Measurements from ENCODE around the gene SLX9. TPM values are rescaled to one million over a fixed set of nuclear protein-coding genes. Genes with fewer than 3 reads are reported as not detected.

The SLX9 gene
- total RNA-seq, 1 donor from 2014 or later: 30.4 TPM

DNA sequence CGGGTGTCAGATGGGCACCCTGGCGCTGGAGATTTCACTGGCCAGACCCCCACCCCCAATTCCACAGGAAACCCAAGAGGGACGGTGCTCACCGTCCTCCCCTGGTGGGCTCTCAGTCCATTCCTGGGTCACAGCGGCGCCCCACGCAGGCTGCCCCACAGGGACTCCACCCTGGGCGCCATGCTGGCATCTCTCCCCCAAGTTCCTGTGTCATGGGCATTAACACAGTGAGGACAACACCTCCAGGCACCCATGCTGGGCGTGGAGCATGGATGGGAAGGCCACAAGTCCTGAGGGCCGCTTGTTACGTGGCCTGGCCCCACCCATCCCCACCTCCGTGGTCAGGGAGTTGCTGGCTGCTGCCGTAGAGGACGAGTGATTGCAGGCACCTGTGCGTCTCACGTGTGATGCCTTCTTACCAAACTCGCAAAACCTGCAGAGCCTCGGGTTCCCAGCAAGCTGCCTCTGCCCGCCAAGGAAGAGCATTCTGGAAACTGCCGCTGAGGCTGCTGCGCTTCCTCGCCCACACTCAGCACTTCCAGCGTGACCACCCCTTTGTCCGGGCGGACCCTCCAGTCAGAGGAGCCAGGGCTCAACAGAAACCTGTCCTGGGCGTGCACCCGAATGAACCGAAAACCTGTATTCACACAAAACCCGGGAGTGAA lies 60.3 kb downstream of the SLX9 start:
- DNase-seq (ENCODE audit: extremely low spot score, unreplicated experiment): no peak
- Mint-ChIP-seq H3K27me3 (ENCODE audit: unreplicated experiment) (no peaks in the 10 kb centered on the region), H3K4me3 (ENCODE audit: unreplicated experiment) (no peak overlapping the region), H3K27ac (ENCODE audit: unreplicated experiment) (no peak overlapping the region), H3K9me3 (ENCODE audit: unreplicated experiment) (peaks cover 2% of the 10 kb centered on the region), H3K4me1 (ENCODE audit: unreplicated experiment) (peaks cover 5% of the 10 kb centered on the region), H3K36me3 (ENCODE audit: unreplicated experiment) (no peaks in the 10 kb centered on the region)
- TF ChIP-seq, protein P1, sequence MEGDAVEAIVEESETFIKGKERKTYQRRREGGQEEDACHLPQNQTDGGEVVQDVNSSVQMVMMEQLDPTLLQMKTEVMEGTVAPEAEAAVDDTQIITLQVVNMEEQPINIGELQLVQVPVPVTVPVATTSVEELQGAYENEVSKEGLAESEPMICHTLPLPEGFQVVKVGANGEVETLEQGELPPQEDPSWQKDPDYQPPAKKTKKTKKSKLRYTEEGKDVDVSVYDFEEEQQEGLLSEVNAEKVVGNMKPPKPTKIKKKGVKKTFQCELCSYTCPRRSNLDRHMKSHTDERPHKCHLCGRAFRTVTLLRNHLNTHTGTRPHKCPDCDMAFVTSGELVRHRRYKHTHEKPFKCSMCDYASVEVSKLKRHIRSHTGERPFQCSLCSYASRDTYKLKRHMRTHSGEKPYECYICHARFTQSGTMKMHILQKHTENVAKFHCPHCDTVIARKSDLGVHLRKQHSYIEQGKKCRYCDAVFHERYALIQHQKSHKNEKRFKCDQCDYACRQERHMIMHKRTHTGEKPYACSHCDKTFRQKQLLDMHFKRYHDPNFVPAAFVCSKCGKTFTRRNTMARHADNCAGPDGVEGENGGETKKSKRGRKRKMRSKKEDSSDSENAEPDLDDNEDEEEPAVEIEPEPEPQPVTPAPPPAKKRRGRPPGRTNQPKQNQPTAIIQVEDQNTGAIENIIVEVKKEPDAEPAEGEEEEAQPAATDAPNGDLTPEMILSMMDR (IDR thresholded peaks at IDR 0.05): no peak

DNA sequence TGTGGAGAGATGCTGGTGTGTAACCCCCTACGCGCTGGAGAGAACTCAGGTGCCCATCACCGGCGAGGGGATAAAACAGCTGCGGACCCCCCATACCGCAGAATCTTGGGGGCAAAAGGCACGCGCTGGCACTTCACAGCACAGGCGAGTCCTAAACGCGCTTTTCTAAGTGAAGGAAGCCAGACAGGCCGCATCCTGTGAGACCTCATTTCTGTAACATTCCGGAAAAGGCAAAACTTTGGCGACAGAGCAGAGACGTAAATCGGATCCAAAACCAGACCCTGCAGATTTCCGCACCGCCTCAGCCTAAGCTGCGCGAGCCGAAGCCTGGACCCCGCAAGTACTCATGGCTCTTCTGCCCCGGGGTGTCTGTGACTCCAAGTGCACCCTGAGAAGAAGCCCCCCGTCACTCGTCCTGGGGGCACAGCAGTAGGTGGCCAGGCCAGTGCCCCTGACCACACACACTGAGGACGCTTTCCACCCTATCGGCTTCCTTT lies 60.9 kb downstream of the SLX9 start:
- Mint-ChIP-seq H3K9me3 (ENCODE audit: unreplicated experiment) (peaks cover 5% of the 10 kb centered on the region), H3K4me1 (ENCODE audit: unreplicated experiment) (peaks cover 5% of the 10 kb centered on the region), H3K4me3 (ENCODE audit: unreplicated experiment) (no peak overlapping the region), H3K27me3 (ENCODE audit: unreplicated experiment) (no peaks in the 10 kb centered on the region), H3K27ac (ENCODE audit: unreplicated experiment) (no peak overlapping the region), H3K36me3 (ENCODE audit: unreplicated experiment) (no peaks in the 10 kb centered on the region)
- no peak for DNase-seq (ENCODE audit: extremely low spot score, unreplicated experiment)
- TF ChIP-seq, protein P1 (IDR thresholded peaks at IDR 0.05): no peak

GRCh38 chr21:45001134-45002095 lies 61.6 kb downstream of the SLX9 start:
- TF ChIP-seq, protein P1 (IDR thresholded peaks at IDR 0.05): no peak
- Mint-ChIP-seq H3K9me3 (ENCODE audit: unreplicated experiment) (peaks cover 12% of the 10 kb centered on the region), H3K27me3 (ENCODE audit: unreplicated experiment) (no peaks in the 10 kb centered on the region), H3K4me1 (ENCODE audit: unreplicated experiment) (peaks cover 5% of the 10 kb centered on the region), H3K4me3 (ENCODE audit: unreplicated experiment) (no peak overlapping the region), H3K36me3 (ENCODE audit: unreplicated experiment) (no peaks in the 10 kb centered on the region), H3K27ac (ENCODE audit: unreplicated experiment) (no peak overlapping the region)
- DNase-seq (ENCODE audit: extremely low spot score, unreplicated experiment): no peak

- TF ChIP-seq, protein P1 (IDR thresholded peaks at IDR 0.05): no peak
- Mint-ChIP-seq H3K27me3 (ENCODE audit: unreplicated experiment) (no peaks in the 10 kb centered on the region), H3K4me1 (ENCODE audit: unreplicated experiment) (peaks cover 5% of the 10 kb centered on the region), H3K9me3 (ENCODE audit: unreplicated experiment) (peaks cover 15% of the 10 kb centered on the region), H3K36me3 (ENCODE audit: unreplicated experiment) (no peaks in the 10 kb centered on the region), H3K4me3 (ENCODE audit: unreplicated experiment) (no peak overlapping the region), H3K27ac (ENCODE audit: unreplicated experiment) (no peak overlapping the region)
- no peak for DNase-seq (ENCODE audit: extremely low spot score, unreplicated experiment)
Observed at GRCh38 chr21:45002381-45003204, 62.8 kb downstream of the SLX9 start.
